Tibial artery (tissue), 4 donors: ENCODE data around the gene DMAC2L.
"Not testable (repeated sequence)": the region's sequence is repeated elsewhere in the genome, so short reads cannot be mapped to it uniquely, and the experiment has no call there.

Experiments
- DNase-seq, 2 donors: peaks; one replicate each; pipeline ENCODE4 v3.0.0-alpha.2; 2019
- H3K27ac ChIP-seq, 2 donors: fragments of 200-600 bp; sonication (generic) in 1 of 2; 1 replicate in 1 of 2; 2 replicates in 1 of 2; pipeline ENCODE4 v1.5.1; 2018 to 2019; ENCODE audit warnings: mild to moderate bottlenecking in 1 of 2
- H3K27me3 ChIP-seq, 2 donors: fragments of 200-600 bp; sonication (generic) in 1 of 2; one replicate each; pipeline versions ENCODE4 v1.5.1 to v1.6.0; 2016 to 2019
- H3K36me3 ChIP-seq, 3 donors: fragments of 200-600 bp; sonication (generic) in 2 of 3; one replicate each; pipeline ENCODE4 v1.5.1; 2016 to 2019; ENCODE audit warnings: mild to moderate bottlenecking in 2 of 3
- H3K4me1 ChIP-seq, 4 donors: fragments of 200-600 bp; sonication (generic) in 2 of 4; 1 replicate in 3 of 4; 2 replicates in 1 of 4; pipeline ENCODE4 v1.5.1; 2016 to 2019
- H3K4me3 ChIP-seq, 2 donors: fragments of 200-600 bp; sonication (generic) in 1 of 2; 1 replicate in 1 of 2; 2 replicates in 1 of 2; pipeline ENCODE4 v1.5.1; 2018 to 2019; ENCODE audit warnings: mild to moderate bottlenecking in 2 of 2
- H3K9me3 ChIP-seq, 3 donors: fragments of 200-600 bp; sonication (generic) in 1 of 3; one replicate each; pipeline ENCODE4 v1.5.1; 2016 to 2019
- intact Hi-C: fragments of 100-400 bp; cut with DNase I; formaldehyde crosslinking; loops from one replicate; pipeline ENCODE4 v1.15.0; 2023; ENCODE audit warnings: low total_unique reads
- TF ChIP-seq, protein P1 (sequence below), 2 experiments: fragments of 200-600 bp in 1 of 2; fragments of 450-650 bp in 1 of 2; IDR thresholded peaks; one replicate each; pipeline ENCODE4 v1.5.1; 2017 to 2019; ENCODE audit warnings: antibody characterized with exemption in 2 of 2, mild to moderate bottlenecking in 1 of 2, moderate library complexity in 1 of 2

DMAC2L gene

DNA sequence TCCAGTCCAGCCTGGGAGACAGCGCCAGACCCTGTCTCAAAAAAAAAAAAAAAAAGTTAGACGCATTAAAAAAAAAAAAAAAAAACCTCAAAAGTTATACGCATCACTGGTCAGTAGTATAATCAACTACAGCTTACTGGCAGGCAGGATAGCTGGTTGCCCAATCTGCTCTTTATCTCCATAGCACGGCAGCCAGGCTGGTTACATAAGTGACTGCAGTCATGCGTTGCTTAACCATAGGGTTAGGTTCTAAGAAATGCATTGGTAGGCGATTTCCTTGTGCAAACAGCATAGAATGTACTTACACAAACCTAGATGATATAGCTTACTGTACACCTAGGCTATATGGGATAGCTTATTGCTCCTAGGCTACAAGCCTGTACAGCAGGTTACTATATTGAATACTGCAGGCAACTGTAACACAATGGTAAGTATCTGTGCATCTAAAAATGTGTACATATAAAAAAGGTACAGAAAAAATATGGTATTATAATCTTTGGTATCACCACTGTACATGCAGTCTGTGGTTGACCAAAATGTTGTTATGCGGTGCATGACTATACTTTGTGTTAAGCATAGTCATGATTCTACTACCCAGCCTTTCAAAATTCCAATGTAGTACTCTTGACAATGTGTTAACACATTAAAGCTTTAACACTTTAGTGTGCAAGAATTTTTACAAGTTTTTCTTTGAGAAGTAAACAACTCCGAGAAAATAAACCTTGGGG is 8.2 kb upstream of the DMAC2L start:
- Histone ChIP-seq H3K27me3 (no peaks in the 10 kb centered on the region), H3K4me1 (no peaks in the 10 kb centered on the region), H3K36me3 (no peaks in the 10 kb centered on the region), H3K9me3 (no peaks in the 10 kb centered on the region), H3K4me3 (no peak overlapping the region), H3K27ac (no peak overlapping the region)
- intact Hi-C loops, result no loop called here
- DNase-seq, result no peak
- TF ChIP-seq, protein P1, sequence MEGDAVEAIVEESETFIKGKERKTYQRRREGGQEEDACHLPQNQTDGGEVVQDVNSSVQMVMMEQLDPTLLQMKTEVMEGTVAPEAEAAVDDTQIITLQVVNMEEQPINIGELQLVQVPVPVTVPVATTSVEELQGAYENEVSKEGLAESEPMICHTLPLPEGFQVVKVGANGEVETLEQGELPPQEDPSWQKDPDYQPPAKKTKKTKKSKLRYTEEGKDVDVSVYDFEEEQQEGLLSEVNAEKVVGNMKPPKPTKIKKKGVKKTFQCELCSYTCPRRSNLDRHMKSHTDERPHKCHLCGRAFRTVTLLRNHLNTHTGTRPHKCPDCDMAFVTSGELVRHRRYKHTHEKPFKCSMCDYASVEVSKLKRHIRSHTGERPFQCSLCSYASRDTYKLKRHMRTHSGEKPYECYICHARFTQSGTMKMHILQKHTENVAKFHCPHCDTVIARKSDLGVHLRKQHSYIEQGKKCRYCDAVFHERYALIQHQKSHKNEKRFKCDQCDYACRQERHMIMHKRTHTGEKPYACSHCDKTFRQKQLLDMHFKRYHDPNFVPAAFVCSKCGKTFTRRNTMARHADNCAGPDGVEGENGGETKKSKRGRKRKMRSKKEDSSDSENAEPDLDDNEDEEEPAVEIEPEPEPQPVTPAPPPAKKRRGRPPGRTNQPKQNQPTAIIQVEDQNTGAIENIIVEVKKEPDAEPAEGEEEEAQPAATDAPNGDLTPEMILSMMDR (IDR thresholded peaks at IDR 0.05), result no peak

DNA sequence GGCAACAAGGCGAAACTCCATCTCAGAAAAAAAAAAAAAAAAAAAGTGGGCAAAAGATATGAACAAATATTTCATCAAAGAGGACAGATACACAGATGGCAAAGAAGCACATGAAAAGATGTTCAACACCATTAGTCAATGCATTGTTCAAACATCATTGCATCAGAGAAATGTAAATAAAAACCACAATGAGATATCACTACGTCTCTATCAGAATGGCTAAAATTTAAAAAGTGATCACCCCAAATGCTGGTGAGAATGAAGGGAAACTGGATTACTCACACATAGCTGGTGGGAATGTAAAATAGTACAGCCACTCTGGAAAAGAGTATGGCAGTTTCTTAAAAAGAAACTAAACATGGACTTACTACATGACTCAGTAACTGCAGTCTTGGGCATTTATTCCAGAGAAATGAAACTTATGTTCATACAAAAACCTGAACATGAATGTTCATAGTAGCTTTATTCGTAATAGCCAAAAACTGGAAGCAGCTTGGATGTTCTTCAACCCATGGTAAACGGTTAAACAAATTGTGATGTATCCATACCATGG is 3.7 kb upstream of the DMAC2L start:
- intact Hi-C loops, result no loop called here
- H3K4me1 ChIP-seq, result peaks cover 0 to 20% (median 11%) of the 10 kb centered on the region in 4 donors
- H3K36me3 ChIP-seq, result no peaks in the 10 kb centered on the region
- H3K27ac ChIP-seq, result no peak overlapping the region
- TF ChIP-seq, protein P1 (IDR thresholded peaks at IDR 0.05), result no peak
- H3K9me3 ChIP-seq, result no peaks in the 10 kb centered on the region
- H3K27me3 ChIP-seq, result no peaks in the 10 kb centered on the region
- H3K4me3 ChIP-seq, result no peak overlapping the region
- no peak for DNase-seq

DNA sequence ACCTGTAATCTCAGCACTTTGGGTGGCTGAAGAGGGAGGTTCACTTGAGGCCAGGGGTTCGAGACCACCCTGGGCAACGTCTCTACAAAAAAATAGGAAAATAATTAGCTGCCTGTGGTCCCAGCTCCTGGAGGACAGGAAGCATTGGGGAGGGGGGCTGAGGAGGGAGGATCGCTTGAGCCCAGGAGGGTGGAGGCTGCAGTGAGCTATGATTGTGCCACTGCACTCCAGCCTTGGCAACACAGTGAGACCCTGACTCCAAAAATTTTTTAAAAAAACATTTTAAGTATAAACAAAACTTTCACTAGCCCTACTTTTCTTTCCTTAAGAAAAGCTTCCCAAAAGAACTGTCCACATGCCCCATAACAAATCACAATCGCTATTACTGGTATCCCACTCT is 1.7 kb upstream of the DMAC2L start:
- H3K4me1 ChIP-seq, result peaks cover 0 to 20% (median 12%) of the 10 kb centered on the region in 4 donors
- TF ChIP-seq, protein P1 (IDR thresholded peaks at IDR 0.05), result no peak
- H3K9me3 ChIP-seq, result no peaks in the 10 kb centered on the region
- intact Hi-C loops, result loop anchor here (5.0 kb wide), 1 partner anchor 78 kb away; the partner anchor contains the start of gene SOS2
- no peak overlapping the region for H3K4me3 ChIP-seq
- H3K36me3 ChIP-seq, result no peaks in the 10 kb centered on the region
- DNase-seq, result no peak
- H3K27me3 ChIP-seq, result no peaks in the 10 kb centered on the region
- H3K27ac ChIP-seq, result no peak overlapping the region

DNA sequence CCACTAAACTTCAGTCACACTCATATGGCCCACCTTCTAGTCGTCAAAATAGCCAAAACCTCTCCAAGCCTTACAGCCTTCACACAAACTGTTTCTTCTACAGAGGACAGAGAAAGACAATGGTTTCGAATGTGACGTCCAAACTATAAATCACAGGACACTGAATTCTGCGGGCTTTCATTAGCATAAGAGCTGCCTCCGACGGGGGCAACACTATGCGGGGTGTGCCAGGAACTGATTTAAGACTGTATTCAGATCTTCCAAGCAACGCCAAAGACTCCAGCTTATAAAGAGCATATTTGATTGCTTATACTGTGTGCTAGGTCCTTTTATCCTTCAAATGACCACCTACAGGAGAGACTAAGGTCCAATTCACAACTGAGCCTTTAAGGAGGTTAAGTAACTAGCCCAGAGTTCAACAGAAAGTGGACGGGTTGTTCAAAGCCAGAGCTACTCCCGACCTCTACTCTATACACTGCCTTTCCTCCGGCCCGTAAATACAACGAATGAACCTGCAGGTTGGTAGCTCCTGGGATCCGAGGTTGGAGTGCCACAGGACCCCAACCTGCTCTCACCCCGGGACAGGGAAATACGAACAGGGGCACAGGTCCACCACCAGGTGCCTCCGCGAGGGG is 670 bp upstream of the DMAC2L start:
- TF ChIP-seq, protein P1 (IDR thresholded peaks at IDR 0.05), result peak in 1 of 2 experiments; percentile 45
- intact Hi-C loops, result loop anchor here (5.0 kb wide), 1 partner anchor 79 kb away; the partner anchor contains the start of gene SOS2

DNA sequence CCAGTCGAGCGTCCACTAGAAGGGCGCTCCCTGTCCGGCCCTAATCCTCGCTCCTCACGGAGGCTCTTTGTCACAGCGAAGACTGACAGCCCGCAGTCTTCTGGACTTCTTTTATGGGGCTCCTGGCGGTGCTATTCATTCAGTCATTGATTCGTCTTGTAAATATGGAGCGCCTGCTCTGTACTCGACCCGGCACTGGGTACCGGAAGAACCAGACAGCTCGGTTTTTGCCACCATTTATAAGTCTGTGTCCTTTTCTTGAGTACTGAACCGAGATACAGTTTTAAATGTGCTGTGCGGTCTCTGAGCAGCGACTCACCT is 570 bp downstream of the DMAC2L start:
- Histone ChIP-seq H3K9me3 (no peaks in the 10 kb centered on the region), H3K36me3 (no peaks in the 10 kb centered on the region), H3K27ac (peak overlapping the region; percentile 86 to 87), H3K4me1 (peaks cover 0 to 20% (median 12%) of the 10 kb centered on the region in 4 donors), H3K4me3 (peak overlapping the region; percentile 73 to 84), H3K27me3 (no peaks in the 10 kb centered on the region)
- intact Hi-C loops, result loop anchor here (2.0 to 5.0 kb wide), 2 partner anchors 80 to 220 kb away; partner anchors contain the start of genes MAP4K5 and SOS2
- no peak for DNase-seq
- TF ChIP-seq, protein P1 (IDR thresholded peaks at IDR 0.05), result no peak

More for the DNA sequence above, 670 bp upstream of the DMAC2L start:
- H3K4me1 ChIP-seq, result peaks cover 0 to 20% (median 12%) of the 10 kb centered on the region in 4 donors
- no peaks in the 10 kb centered on the region for H3K9me3 ChIP-seq
- no peaks in the 10 kb centered on the region for H3K36me3 ChIP-seq
- peak overlapping the region; percentile 86 to 87 for H3K27ac ChIP-seq
- DNase-seq, result no peak
- H3K27me3 ChIP-seq, result no peaks in the 10 kb centered on the region
- peak overlapping the region; percentile 73 to 84 for H3K4me3 ChIP-seq

DNA sequence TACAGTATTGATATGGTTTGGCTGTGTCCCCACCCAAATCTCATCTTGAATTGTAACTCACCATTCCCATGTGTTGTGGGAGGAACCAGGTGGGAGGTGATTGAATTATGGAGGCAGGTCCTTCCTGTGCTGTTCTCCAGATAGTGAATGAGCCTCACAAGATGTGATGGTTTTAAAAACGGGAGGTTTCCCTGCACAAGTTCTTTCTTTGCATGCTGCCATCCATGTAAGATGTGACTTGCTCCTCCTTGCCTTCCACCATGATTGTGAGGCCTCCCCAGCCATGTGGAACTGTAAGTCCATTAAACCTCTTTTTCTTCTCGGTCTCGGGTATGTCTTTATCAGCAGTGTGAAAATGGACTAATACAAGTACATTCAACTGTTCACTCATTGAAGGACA is 2.0 kb downstream of the DMAC2L start:
- H3K27ac ChIP-seq, DNase-seq, H3K36me3 ChIP-seq, H3K4me3 ChIP-seq, H3K9me3 ChIP-seq, H3K27me3 ChIP-seq: not testable (repeated sequence)
- intact Hi-C loops, result loop anchor here (5.0 kb wide), 1 partner anchor 82 kb away; the partner anchor contains the start of gene SOS2
- peaks cover 0 to 20% (median 12%) of the 10 kb centered on the region in 4 donors for H3K4me1 ChIP-seq
